ENCODE data around the gene DNAJB11.
"Not testable (repeated sequence)": the region's sequence is repeated elsewhere in the genome, so short reads cannot be mapped to it uniquely, and the experiment has no call there.

The DNAJB11 gene

GRCh38 chr3:186580785-186581184, 10.3 kb downstream of the DNAJB11 start:
- H3K27ac ChIP-seq, result no peak overlapping the region
- no peak for TF ChIP-seq CTCF (conservative IDR thresholded peaks at IDR 0.05)

GRCh38 chr3:186582541-186582940, 12.0 kb downstream of the DNAJB11 start:
- TF ChIP-seq CTCF (conservative IDR thresholded peaks at IDR 0.05), result no peak
- H3K27ac ChIP-seq, result no peak overlapping the region

DNA sequence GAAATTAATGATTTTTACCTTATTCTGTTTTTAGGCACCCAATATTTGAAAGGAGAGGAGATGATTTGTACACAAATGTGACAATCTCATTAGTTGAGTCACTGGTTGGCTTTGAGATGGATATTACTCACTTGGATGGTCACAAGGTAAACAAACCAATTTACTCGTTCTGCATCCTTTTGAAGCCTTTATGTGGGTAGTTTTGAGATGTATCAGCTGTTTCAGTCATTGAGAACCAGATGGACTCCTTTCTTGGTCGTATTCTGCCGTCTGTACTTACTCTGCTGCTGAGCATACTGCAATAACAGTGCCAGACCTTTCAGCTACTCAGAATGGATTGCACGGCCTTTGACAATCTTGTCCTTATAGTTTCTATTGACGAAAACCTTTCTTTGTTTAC, 13.3 kb downstream of the DNAJB11 start:
- H3K27ac ChIP-seq, result no peak overlapping the region
- TF ChIP-seq CTCF (conservative IDR thresholded peaks at IDR 0.05), result no peak

DNA sequence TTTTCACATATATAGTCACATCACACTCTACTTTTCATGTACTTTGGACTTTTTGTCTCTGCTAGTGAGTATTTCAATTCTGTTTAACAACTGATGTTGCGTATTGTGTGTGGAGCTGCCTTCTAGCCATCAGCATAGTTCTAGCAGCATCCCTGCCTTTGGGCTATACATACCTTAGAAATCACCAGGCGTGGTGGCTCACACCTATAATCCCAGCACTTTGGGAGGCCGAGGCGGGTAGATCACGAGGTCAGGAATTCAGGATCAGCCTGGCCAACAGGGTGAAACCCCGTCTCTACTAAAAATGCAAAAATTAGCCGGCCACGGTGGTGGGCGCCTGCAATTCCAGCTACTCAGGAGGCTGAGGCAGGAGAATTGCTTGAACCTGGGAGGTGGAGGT, 15.7 kb downstream of the DNAJB11 start:
- not testable (repeated sequence) for H3K27ac ChIP-seq

DNA sequence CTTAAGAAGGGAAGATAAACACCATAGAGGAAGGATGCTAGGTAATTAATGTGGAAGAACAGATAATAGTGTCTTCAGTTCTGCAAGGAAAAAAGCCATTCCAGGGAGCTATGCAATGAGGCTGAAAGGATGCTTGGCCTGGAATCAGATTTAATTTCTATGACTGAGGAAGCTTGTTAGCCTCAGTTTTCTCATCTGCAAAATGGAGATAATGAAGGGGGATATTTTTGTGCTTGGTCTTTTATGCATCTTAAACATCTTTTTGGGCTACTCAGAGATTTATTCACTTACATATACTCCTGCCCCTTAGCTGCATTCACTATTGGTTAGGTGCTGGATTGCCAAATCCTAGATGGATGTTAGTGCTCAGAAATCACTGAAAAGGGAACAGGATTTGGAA, 16.7 kb downstream of the DNAJB11 start:
- no peak for TF ChIP-seq CTCF (conservative IDR thresholded peaks at IDR 0.05)
- no peak overlapping the region for H3K27ac ChIP-seq

DNA sequence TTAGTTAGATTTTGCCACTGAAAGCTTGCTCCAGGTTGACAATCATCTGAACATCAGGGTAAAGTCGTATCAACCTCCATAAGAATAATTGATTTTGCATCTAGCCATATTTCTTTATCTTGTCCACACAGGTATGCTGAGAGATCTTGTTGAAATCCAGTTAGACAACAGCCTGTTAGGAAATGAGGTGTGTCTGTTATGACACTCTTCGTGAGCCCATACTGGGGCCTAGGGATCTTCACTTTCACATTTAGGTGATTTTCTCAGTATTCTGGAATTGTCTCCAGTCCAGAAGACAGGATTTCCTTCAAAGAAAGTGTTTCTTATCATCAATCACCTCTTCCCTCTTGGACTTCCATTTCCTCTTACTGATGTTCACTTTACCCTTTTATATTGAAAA, 18.1 kb downstream of the DNAJB11 start:
- H3K27ac ChIP-seq, result no peak overlapping the region
- no peak for TF ChIP-seq CTCF (conservative IDR thresholded peaks at IDR 0.05)

DNA sequence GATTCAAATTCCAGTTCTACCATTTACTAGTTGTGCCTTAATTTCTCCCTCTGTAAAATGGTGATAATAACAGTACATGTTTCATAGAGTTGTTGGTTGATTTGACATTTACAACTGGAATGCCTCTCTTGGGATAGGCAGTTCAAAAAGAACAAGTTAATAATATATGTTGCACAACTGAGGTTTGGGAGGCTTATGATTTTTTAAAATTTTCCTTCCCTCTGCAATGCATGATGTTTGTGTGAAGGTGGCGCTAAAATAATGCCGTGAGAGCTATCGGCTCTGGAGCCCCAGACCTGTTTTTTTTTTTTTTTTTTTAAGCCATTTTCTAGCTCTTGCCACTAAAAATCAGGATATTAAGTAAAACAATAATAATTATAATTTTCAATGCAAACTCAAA, 18.6 kb downstream of the DNAJB11 start:
- TF ChIP-seq CTCF (conservative IDR thresholded peaks at IDR 0.05), result peak; percentile 72
- H3K27ac ChIP-seq, result no peak overlapping the region

DNA sequence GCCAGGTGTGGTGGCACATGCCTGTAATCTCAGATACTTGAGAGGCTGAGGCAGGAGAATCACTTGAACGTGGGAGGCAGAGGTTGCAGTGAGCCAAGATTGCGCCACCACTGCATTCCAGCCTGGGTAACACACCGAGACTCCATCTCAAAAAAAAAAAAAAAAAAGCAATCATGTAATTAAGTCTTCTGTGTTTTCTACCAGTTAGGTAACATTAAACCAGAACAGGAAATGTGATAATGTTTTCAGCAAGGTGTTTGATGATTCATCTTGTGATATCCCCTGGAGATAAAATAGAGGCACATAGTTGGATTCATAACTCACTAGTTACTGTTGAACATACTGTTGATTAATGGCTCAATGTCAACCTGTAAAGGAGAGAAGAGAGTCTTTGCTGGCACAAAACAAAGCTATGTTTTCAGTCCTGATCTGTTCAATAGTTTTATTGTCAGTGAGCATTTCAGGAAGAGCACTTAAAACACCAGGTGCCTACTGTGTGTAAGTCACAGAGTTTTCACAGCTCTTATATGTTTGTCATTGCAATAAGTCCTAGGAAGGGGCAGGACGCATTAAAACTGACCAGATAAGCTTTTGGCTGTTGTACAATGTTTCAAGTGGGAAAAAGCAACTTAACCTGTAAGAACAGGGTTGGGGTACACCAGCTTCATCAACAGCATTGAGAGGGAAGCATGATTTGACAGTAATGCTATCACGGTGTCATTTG, 19.5 kb downstream of the DNAJB11 start:
- no peak for TF ChIP-seq CTCF (conservative IDR thresholded peaks at IDR 0.05)
- no peak overlapping the region for H3K27ac ChIP-seq
